Liver (tissue), 9 donors: ENCODE results near the gene TNFRSF25. TPM values are rescaled to one million over a fixed set of nuclear protein-coding genes. Genes with fewer than 3 reads are reported as not detected.
A peak's percentile ranks its signal among the peaks of the same experiment; 100 is the strongest.

ENCODE experiments used
- DNase-seq: peaks from one replicate; pipeline ENCODE4 v3.0.0-alpha.2; 2017; ENCODE audit warnings: low spot score
- H3K27ac ChIP-seq, 2 donors: one replicate each; pipeline ENCODE4 v1.7.0; 2013; ENCODE audit warnings: inconsistent platforms in 2 of 2, low read length in 2 of 2, control low read depth in 1 of 2, low read depth in 1 of 2, mild to moderate bottlenecking in 1 of 2
- H3K27me3 ChIP-seq, 4 donors: one replicate each; pipeline versions ENCODE4 v1.6.1 to v1.7.0; 2013; ENCODE audit warnings: low read length in 3 of 4, inconsistent platforms in 1 of 4, mild to moderate bottlenecking in 1 of 4, moderate library complexity in 1 of 4; ENCODE audit not compliant: control insufficient read depth in 4 of 4, insufficient read depth in 4 of 4
- H3K36me3 ChIP-seq, 4 donors: one replicate each; pipeline versions ENCODE4 v1.6.1 to v1.7.0; 2013; ENCODE audit warnings: low read length in 3 of 4, mild to moderate bottlenecking in 3 of 4, low read depth in 1 of 4, moderate library complexity in 1 of 4; ENCODE audit not compliant: control insufficient read depth in 4 of 4, insufficient read depth in 3 of 4
- H3K4me1 ChIP-seq, 4 donors: one replicate each; pipeline versions ENCODE4 v1.6.1 to v1.7.0; 2013; ENCODE audit warnings: low read length in 3 of 4, mild to moderate bottlenecking in 3 of 4, moderate library complexity in 1 of 4; ENCODE audit not compliant: control insufficient read depth in 4 of 4, insufficient read depth in 4 of 4
- H3K4me3 ChIP-seq, 3 donors: one replicate each; pipeline versions ENCODE4 v1.6.1 to v1.7.0; 2013; ENCODE audit warnings: low read length in 3 of 3, control low read depth in 1 of 3, low read depth in 1 of 3, mild to moderate bottlenecking in 1 of 3
- H3K9ac ChIP-seq, 2 donors: one replicate each; pipeline ENCODE4 v1.7.0; 2013; ENCODE audit warnings: low read length in 2 of 2, mild to moderate bottlenecking in 2 of 2, moderate library complexity in 2 of 2, control low read depth in 1 of 2, low read depth in 1 of 2
- H3K9me3 ChIP-seq, 4 donors: one replicate each; pipeline versions ENCODE4 v1.6.1 to v1.7.0; 2013; ENCODE audit warnings: low read length in 3 of 4; ENCODE audit not compliant: control insufficient read depth in 4 of 4
- ATF3 ChIP-seq: IDR thresholded peaks from 2 replicates; pipeline ENCODE4 v1.6.1; 2016; ENCODE audit warnings: antibody characterized with exemption
- CTCF ChIP-seq: fragments of 150-350 bp; IDR thresholded peaks from 2 replicates; pipeline ENCODE4 v1.5.1; 2017; ENCODE audit warnings: improper control_type of control experiment, low read depth, low read length; ENCODE audit not compliant: missing input control
- EGR1 ChIP-seq, 2 donors: IDR thresholded peaks; 2 replicates each; pipeline ENCODE4 v1.6.1; 2016 to 2018; ENCODE audit warnings: antibody characterized with exemption in 2 of 2, low read depth in 2 of 2
- FOXA1 ChIP-seq: IDR thresholded peaks from 2 replicates; pipeline ENCODE4 v1.6.1; 2016; ENCODE audit warnings: antibody characterized with exemption
- FOXA2 ChIP-seq: IDR thresholded peaks from 2 replicates; pipeline ENCODE4 v1.6.1; 2016; ENCODE audit warnings: antibody characterized with exemption
- HNF4A ChIP-seq, 2 donors: conservative IDR thresholded peaks; 2 replicates each; pipeline ENCODE4 v1.6.1; 2016; ENCODE audit warnings: antibody characterized with exemption in 2 of 2, mild to moderate bottlenecking in 2 of 2
- HNF4G ChIP-seq: IDR thresholded peaks from 2 replicates; pipeline ENCODE4 v1.6.1; 2016; ENCODE audit warnings: antibody characterized with exemption
- JUND ChIP-seq, 2 donors: IDR thresholded peaks; 2 replicates each; pipeline ENCODE4 v1.6.1; 2016; ENCODE audit warnings: antibody characterized with exemption in 2 of 2
- NR2F2 ChIP-seq: IDR thresholded peaks from 2 replicates; pipeline ENCODE4 v1.6.1; 2016; ENCODE audit warnings: antibody characterized with exemption
- RAD21 ChIP-seq, 2 donors: IDR thresholded peaks; 2 replicates each; pipeline ENCODE4 v1.6.1; 2016; ENCODE audit warnings: antibody characterized with exemption in 2 of 2, mild to moderate bottlenecking in 2 of 2
- REST ChIP-seq: IDR thresholded peaks from 2 replicates; pipeline ENCODE4 v1.6.1; 2016; ENCODE audit warnings: antibody characterized with exemption, mild to moderate bottlenecking
- RXRA ChIP-seq, 2 donors: IDR thresholded peaks; 2 replicates each; pipeline ENCODE4 v1.6.1; 2017 to 2018; ENCODE audit warnings: antibody characterized with exemption in 2 of 2, mild to moderate bottlenecking in 1 of 2
- SP1 ChIP-seq: IDR thresholded peaks from 2 replicates; pipeline ENCODE4 v1.6.1; 2018; ENCODE audit warnings: antibody characterized with exemption, mild to moderate bottlenecking
- TAF1 ChIP-seq: conservative IDR thresholded peaks from 2 replicates; pipeline ENCODE4 v1.6.1; 2016; ENCODE audit warnings: antibody characterized with exemption, mild to moderate bottlenecking
- WGBS: extraction: QIAGEN DNeasy Blood & Tissue Kit; methylation state at CpG from one replicate; pipeline ENCODE4 v1.1.7; 2013; 5-methylcytosine and 5-hydroxymethylcytosine counted together
- polyA plus RNA-seq, 2 donors: library from polyadenylated mRNA; stranded (reverse) in 1 of 2; unstranded in 1 of 2; fragments of 200-250 nt in 1 of 2; fragments of >200 nt in 1 of 2; fragmentation: Nextera tagmentation in 1 of 2; extraction: Ambion mirVana in 1 of 2; gene quantifications; one replicate each; pipeline versions ENCODE4 v1.2.1 to v1.2.3, GENCODE V29; 2013 to 2015
- total RNA-seq, 2 donors: library from RNA; depleted of rRNA; stranded (reverse); fragments of >200 nt; gene quantifications; one replicate each; pipeline ENCODE4 v1.2.3, GENCODE V29; 2014
- donor health status: healthy.
- donor health status: healthy.
- donor health status: healthy.
- donor health status: healthy.
- donor health status: healthy.

The TNFRSF25 gene
- 1 to 10 TPM; 2.2 to 2.6 TPM for total RNA-seq
- polyA plus RNA-seq: 1 to 10 TPM in 1 of 2 donors, under 1 TPM in 1; 0.78 to 1.9 TPM

- WGBS: 30% methylated on average over 43 of the region's 43 CpGs
- no peak for DNase-seq
- H3K9me3 ChIP-seq: no peaks in the 10 kb centered on the region
- H3K27ac ChIP-seq: no peak within 1 kb of the TSS
- peak within 1 kb of the TSS in 1 of 3 donors; percentile 13 for H3K4me3 ChIP-seq
- peaks cover 0 to 21% (median 8%) of the 10 kb centered on the region in 4 donors for H3K4me1 ChIP-seq
- H3K36me3 ChIP-seq: no peaks in the 10 kb centered on the region
- no peak within 1 kb of the TSS for H3K9ac ChIP-seq
- no peaks in the 10 kb centered on the region for H3K27me3 ChIP-seq
- TF ChIP-seq HNF4A (conservative IDR thresholded peaks at IDR 0.05): no peak
- TF ChIP-seq TAF1: no peak
- TF ChIP-seq EGR1 (IDR thresholded peaks at IDR 0.05; ENCODE audit: low read depth in 2 of 2): no peak
- TF ChIP-seq JUND (IDR thresholded peaks at IDR 0.05): no peak
- no peak for TF ChIP-seq SP1
- TF ChIP-seq ATF3: no peak
- no peak for TF ChIP-seq HNF4G
These were observed at the start of gene TNFRSF25 for GRCh38 chr1:6466023-6466422. Gene TNFRSF25, minus strand, starts transcription at chr1:6466173. Its CDS starts 66 bp downstream, at chr1:6466107.

- peaks cover 0 to 7% (median 0%) of the 10 kb centered on the region in 4 donors for H3K4me1 ChIP-seq
- H3K9me3 ChIP-seq: no peaks in the 10 kb centered on the region
- H3K27ac ChIP-seq: no peak overlapping the region
- WGBS: 92% methylated on average over 4 of the region's 4 CpGs
- DNase-seq: no peak
- H3K27me3 ChIP-seq: no peaks in the 10 kb centered on the region
- H3K4me3 ChIP-seq: no peak overlapping the region
- H3K9ac ChIP-seq: no peak overlapping the region
- no peaks in the 10 kb centered on the region for H3K36me3 ChIP-seq
- TF ChIP-seq EGR1 (IDR thresholded peaks at IDR 0.05; ENCODE audit: low read depth in 2 of 2) (no peak), NR2F2 (no peak), CTCF (no peak), RXRA (IDR thresholded peaks at IDR 0.05) (no peak), RAD21 (IDR thresholded peaks at IDR 0.05) (no peak), FOXA1 (no peak), TAF1 (no peak), SP1 (no peak), HNF4G (no peak), REST (no peak), FOXA2 (no peak)
These were observed 49.8 kb upstream of the TNFRSF25 start for GRCh38 chr1:6515771-6516170.
